GM18867 (cell line): ENCODE measurements around the gene PPIP5K1.
A peak's percentile ranks its signal among the peaks of the same experiment; 100 is the strongest.

Experiments
- ATAC-seq: cut with Tn5 transposase; IDR thresholded peaks from one replicate; pipeline ENCODE4 v1.9.1; 2021; ENCODE audit warnings: mild to moderate bottlenecking, moderate library complexity; ENCODE audit not compliant: unreplicated experiment

PPIP5K1 gene

DNA sequence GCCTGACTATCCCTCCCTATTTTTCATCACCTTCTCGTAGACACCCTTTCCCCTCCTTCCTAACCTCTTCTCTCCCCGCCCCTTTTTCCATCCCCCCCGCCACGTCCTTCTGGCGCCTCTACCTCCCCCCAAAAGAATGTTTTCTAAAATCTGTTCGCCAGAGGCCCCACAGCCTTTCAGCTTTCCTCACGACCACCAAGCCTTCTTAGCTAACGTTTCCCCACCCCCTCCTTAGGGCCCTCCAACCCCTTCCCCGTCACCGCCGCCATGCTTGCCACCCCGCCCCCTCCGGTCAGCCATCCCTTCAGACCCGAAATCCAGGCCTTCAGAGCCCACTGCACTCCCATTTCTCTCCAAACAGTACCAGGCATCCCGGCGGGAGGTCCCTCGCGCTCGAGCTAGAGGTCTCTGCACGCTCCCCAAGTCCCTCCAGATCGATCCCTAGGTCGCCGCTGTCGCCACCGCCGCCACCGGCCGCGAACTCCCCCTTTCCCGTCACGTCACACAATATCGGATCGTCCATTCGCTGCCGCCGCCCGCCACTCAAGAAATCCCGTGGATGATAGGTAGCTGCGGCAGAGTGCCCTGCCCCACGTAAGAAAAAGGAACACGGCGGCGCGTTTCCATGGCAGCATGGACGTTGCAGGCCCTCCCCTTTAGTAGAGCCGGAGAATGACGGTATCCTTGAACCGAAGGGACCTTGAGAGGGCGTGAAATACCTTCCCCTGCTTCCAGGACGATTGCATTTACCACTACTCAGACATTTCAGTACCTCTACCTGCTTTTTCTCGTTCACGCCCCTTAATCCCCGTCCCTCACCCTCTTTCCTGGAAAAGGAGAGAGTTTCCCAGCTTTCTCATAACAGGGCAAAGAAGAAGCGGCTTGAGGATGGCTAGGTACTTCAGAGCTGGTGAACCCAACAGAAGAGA, 97.1 kb downstream of the PPIP5K1 start, which contains the start of gene TP53BP1:
TP53BP1 (minus strand) TSS at position 484 of the 929 bp plus-strand sequence; CDS start at position 371, 113 bp downstream.
- ATAC-seq, result peak; percentile 98

DNA sequence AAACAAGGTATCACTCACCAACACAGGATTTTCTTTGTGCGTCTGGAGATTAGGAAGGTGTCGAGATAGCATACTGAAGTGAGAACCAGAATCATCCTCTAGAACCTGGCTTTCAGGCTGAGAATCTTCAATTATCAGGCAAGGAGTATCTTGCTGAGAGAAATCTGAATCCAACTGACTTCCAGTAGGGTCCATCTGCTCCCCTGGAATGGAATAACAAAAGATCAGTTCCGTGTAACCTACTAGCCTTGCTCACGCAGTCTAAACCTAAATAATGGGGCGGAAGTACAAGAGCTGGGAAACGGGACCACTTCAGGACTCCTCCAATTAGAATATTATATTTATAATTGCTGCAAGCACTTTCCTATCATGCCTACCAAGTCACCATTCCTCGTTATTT, 97.7 kb downstream of the PPIP5K1 start:
- ATAC-seq, result no peak

GRCh38 chr15:43489191-43489590, 100.8 kb downstream of the PPIP5K1 start:
- ATAC-seq, result no peak

- no peak for ATAC-seq
These were observed 101.2 kb downstream of the PPIP5K1 start for GRCh38 chr15:43488790-43489189.

DNA sequence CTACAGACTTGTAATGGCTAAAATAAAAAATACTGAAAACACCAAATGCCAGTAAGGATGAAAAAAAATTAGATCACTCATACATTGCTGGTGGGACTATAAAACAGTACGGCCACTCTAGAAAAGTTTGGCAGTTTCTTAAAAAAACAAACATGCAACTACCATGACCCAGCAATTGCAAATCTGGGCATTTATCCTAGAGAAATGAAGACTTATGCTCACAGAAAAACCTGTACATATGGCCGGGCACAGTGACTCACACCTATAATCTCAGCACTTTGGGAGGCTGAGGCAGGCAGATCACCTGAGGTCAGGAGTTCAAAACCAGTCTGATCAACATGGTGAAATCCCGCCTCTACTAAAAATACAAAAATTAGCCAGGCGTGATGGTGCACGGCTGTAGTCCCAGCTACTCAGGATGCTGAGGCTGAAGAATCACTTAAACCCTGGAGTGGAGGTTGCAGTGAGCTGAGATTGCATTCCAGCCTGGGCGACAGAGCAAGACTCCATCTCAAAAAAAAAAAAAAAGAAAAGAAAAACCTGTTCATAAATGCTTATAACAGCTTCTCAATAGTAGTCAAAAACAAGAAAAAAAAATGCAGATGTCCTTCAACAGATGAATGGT, 102.6 kb downstream of the PPIP5K1 start:
- ATAC-seq, result no peak

DNA sequence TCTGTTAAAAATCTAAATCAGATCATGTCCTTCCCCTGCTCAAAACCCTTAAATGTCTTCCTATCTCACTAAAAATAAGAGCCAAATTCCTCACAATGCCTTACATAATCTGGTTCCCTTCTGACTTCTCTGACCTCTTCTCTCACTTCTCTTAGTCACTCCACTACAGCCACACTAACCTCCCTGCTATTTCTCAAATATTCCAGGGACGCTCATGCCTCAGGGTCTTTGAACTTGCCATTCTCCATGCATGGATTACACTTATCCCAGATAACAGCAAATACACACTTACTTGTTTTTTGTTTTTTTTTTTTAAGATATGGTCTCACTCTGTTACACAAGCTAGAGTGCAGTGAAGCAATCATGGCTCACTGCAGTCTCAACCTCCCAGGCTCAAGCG, 105.6 kb downstream of the PPIP5K1 start:
- ATAC-seq, result no peak
